ENCODE measurements around the gene HCN2.
A peak's percentile ranks its signal among the peaks of the same experiment; 100 is the strongest.
"Not testable (repeated sequence)": the region's sequence is repeated elsewhere in the genome, so short reads cannot be mapped to it uniquely, and the experiment has no call there.

Gene HCN2

GRCh38 chr19:623974-624373, 34.3 kb downstream of the HCN2 start:
- DNase-seq (ENCODE audit: low read depth): no peak
- no peak overlapping the region for H3K4me3 ChIP-seq (ENCODE audit: low read depth, low read length)
- no peak for TF ChIP-seq CTCF (IDR thresholded peaks at IDR 0.05; ENCODE audit: low read depth, low read length, missing control alignments)

GRCh38 chr19:624433-625109, 34.9 kb downstream of the HCN2 start:
- TF ChIP-seq CTCF (IDR thresholded peaks at IDR 0.05; ENCODE audit: low read depth, low read length, missing control alignments): no peak
- DNase-seq (ENCODE audit: low read depth): no peak
- H3K4me3 ChIP-seq (ENCODE audit: low read depth, low read length): no peak overlapping the region

- no peak for DNase-seq (ENCODE audit: low read depth)
- TF ChIP-seq CTCF (IDR thresholded peaks at IDR 0.05; ENCODE audit: low read depth, low read length, missing control alignments): no peak
- no peak overlapping the region for H3K4me3 ChIP-seq (ENCODE audit: low read depth, low read length)
These were observed 35.6 kb downstream of the HCN2 start for GRCh38 chr19:625257-625656.

GRCh38 chr19:626566-626965, 36.9 kb downstream of the HCN2 start:
- DNase-seq (ENCODE audit: low read depth); H3K4me3 ChIP-seq (ENCODE audit: low read depth, low read length): not testable (repeated sequence)

GRCh38 chr19:628168-628567, 38.5 kb downstream of the HCN2 start:
- no peak overlapping the region for H3K4me3 ChIP-seq (ENCODE audit: low read depth, low read length)
- DNase-seq (ENCODE audit: low read depth): no peak
- TF ChIP-seq CTCF (IDR thresholded peaks at IDR 0.05; ENCODE audit: low read depth, low read length, missing control alignments): peak; percentile 28

- not testable (repeated sequence) for DNase-seq (ENCODE audit: low read depth); H3K4me3 ChIP-seq (ENCODE audit: low read depth, low read length)
These were observed 39.8 kb downstream of the HCN2 start for GRCh38 chr19:629515-629914.

GRCh38 chr19:629961-630714, 40.5 kb downstream of the HCN2 start:
- no peak for TF ChIP-seq CTCF (IDR thresholded peaks at IDR 0.05; ENCODE audit: low read depth, low read length, missing control alignments)
- no peak overlapping the region for H3K4me3 ChIP-seq (ENCODE audit: low read depth, low read length)
- DNase-seq (ENCODE audit: low read depth): no peak

GRCh38 chr19:632579-633067, 42.9 kb downstream of the HCN2 start:
- no peak for DNase-seq (ENCODE audit: low read depth)
- H3K4me3 ChIP-seq (ENCODE audit: low read depth, low read length): peak overlapping the region; percentile 67

More at GRCh38 chr19:632579-633067, 42.9 kb downstream of the HCN2 start:
- no peak for TF ChIP-seq CTCF (IDR thresholded peaks at IDR 0.05; ENCODE audit: low read depth, low read length, missing control alignments)

Data from GM12864 (cell line).